H1 (cell line): ENCODE results near the gene STK16. TPM values are rescaled to one million over a fixed set of nuclear protein-coding genes. Genes with fewer than 3 reads are reported as not detected.
A peak's percentile ranks its signal among the peaks of the same experiment; 100 is the strongest.

ENCODE experiments used
- BACH1 ChIP-seq: IDR thresholded peaks from 2 replicates; pipeline ENCODE4 v1.6.1; 2012; ENCODE audit warnings: low read length, improper control_type of control experiment
- E2F6 ChIP-seq: IDR thresholded peaks from 2 replicates; pipeline ENCODE4 v1.6.1; 2012; ENCODE audit warnings: inconsistent platforms
- FOSL1 ChIP-seq: IDR thresholded peaks from 2 replicates; pipeline ENCODE4 v1.6.1; 2011; ENCODE audit warnings: mild to moderate bottlenecking, low read depth, low read length, moderate library complexity; ENCODE audit not compliant: insufficient read depth
- GTF2F1 ChIP-seq: IDR thresholded peaks from 2 replicates; pipeline ENCODE4 v1.6.1; 2012; ENCODE audit warnings: low read depth, low read length, improper control_type of control experiment, borderline replicate concordance
- MAX ChIP-seq: IDR thresholded peaks from 2 replicates; pipeline ENCODE4 v1.6.1; 2012; ENCODE audit warnings: inconsistent platforms
- NANOG ChIP-seq: IDR thresholded peaks from 2 replicates; pipeline ENCODE4 v1.6.1; 2011; ENCODE audit warnings: low read length, low read depth, mild to moderate bottlenecking, inconsistent platforms; ENCODE audit not compliant: insufficient read depth, poor library complexity, severe bottlenecking
- RAD21 ChIP-seq, 2 experiments: IDR thresholded peaks in 1 of 2; conservative IDR thresholded peaks in 1 of 2; 2 replicates each; pipeline ENCODE4 v1.6.1; 2011; ENCODE audit warnings: low read depth in 2 of 2, low read length in 2 of 2, improper control_type of control experiment in 1 of 2, inconsistent platforms in 1 of 2, mild to moderate bottlenecking in 1 of 2, moderate library complexity in 1 of 2
- RBBP5 ChIP-seq: IDR thresholded peaks from 2 replicates; pipeline ENCODE4 v1.7.1; 2012; ENCODE audit warnings: low read depth, mild to moderate bottlenecking, inconsistent platforms, low read length, moderate library complexity, borderline replicate concordance
- SIN3A ChIP-seq, 2 experiments: IDR thresholded peaks in 1 of 2; conservative IDR thresholded peaks in 1 of 2; 2 replicates each; pipeline ENCODE4 v1.6.1; 2011 to 2012; ENCODE audit warnings: low read length in 2 of 2, improper control_type of control experiment in 1 of 2, low read depth in 1 of 2, mild to moderate bottlenecking in 1 of 2
- SIX5 ChIP-seq: IDR thresholded peaks from 2 replicates; pipeline ENCODE4 v1.6.1; 2011; ENCODE audit warnings: mild to moderate bottlenecking, low read depth, low read length
- SP4 ChIP-seq: IDR thresholded peaks from 2 replicates; pipeline ENCODE4 v1.6.1; 2012; ENCODE audit warnings: low read length, inconsistent platforms
- TAF1 ChIP-seq: IDR thresholded peaks from 2 replicates; pipeline ENCODE4 v1.6.1; 2011; ENCODE audit warnings: mild to moderate bottlenecking, low read depth, low read length
- TAF7 ChIP-seq: optimal IDR thresholded peaks from 2 replicates; pipeline ENCODE3; 2011; ENCODE audit warnings: low read depth, mild to moderate bottlenecking, inconsistent platforms, low read length, moderate library complexity, borderline replicate concordance
- TBP ChIP-seq: IDR thresholded peaks from 2 replicates; pipeline ENCODE4 v1.6.1; 2011; ENCODE audit warnings: low read depth, low read length, improper control_type of control experiment
- USF2 ChIP-seq: IDR thresholded peaks from 2 replicates; pipeline ENCODE4 v1.6.1; 2011; ENCODE audit warnings: low read length, improper control_type of control experiment
- ZNF274 ChIP-seq: IDR thresholded peaks from 2 replicates; pipeline ENCODE4 v1.7.0; 2012; ENCODE audit warnings: low read length, borderline replicate concordance; ENCODE audit errors: extremely low read depth
- polyA plus RNA-seq, 7 experiments: library from polyadenylated mRNA; depleted of rRNA in 3 of 7; stranded (reverse) in 5 of 7; unstranded in 2 of 7; fragments of >200 nt in 5 of 7; fragments of 200-250 nt in 2 of 7; gene quantifications; 1 replicate in 5 of 7; 2 replicates in 1 of 7; 4 replicates in 1 of 7; pipeline versions ENCODE4 v1.2.1 to v1.2.3, GENCODE V29; 2011 to 2013; ENCODE audit warnings: missing spikeins in 2 of 7, mixed read lengths in 2 of 7
- total RNA-seq: library from RNA; stranded (reverse); fragmentation: NEBNext Ultra II Directional; extraction: Animal tissue kit (Norgen Biotek cat#: 25700); gene quantifications from 2 replicates; pipeline ENCODE4 v1.2.1, GENCODE V29; 2021

Gene STK16
- total and polyA plus RNA-seq, 2 of the 8 experiments (the other 6 are each of a cell fraction or from before 2014, with no cell fraction given) = 21.3 to 51.4 TPM

- TF ChIP-seq RAD21 (IDR thresholded peaks at IDR 0.05 in 1 of 2, conservative IDR thresholded peaks at IDR 0.05 in 1 of 2; ENCODE audit: low read depth in 2 of 2, low read length in 2 of 2) = peak in 1 of 2 experiments; percentile 11; a peak in 1 of 4 replicates
- TF ChIP-seq TAF1 = peak; percentile 69; the same call in 1 of the 2 replicates
- TF ChIP-seq SIN3A (conservative IDR thresholded peaks at IDR 0.05 in 1 of 2, IDR thresholded peaks at IDR 0.05 in 1 of 2; ENCODE audit: low read depth in 1 of 2, low read length in 2 of 2) = 0 out of 4 replicates have a peak, but pooled peaks of 1 of the 2 experiments have one; percentile 34
- peak; percentile 2 for TF ChIP-seq NANOG
- TF ChIP-seq TBP = peak; percentile 72
- no peak for TF ChIP-seq FOSL1
- no peak for TF ChIP-seq SIX5
- TF ChIP-seq GTF2F1 = 0 out of 2 replicates have a peak, but pooled peaks have one; percentile 66
- no peak for TF ChIP-seq ZNF274
- TF ChIP-seq USF2 = peak; percentile 95
- peak; percentile 49 for TF ChIP-seq TAF7
- peak; percentile 47; the same call in 1 of the 2 replicates for TF ChIP-seq BACH1
- TF ChIP-seq RBBP5 = 0 out of 2 replicates have a peak, but pooled peaks have one; percentile 43
- TF ChIP-seq SP4 = peak; percentile 79; the same call in 1 of the 2 replicates
- TF ChIP-seq E2F6 = peak; percentile 99
- peak; percentile 97 for TF ChIP-seq MAX
Observed at GRCh38 chr2:219218732-219219701, 26.3 kb upstream of the STK16 start, which contains the start of gene ABCB6 (continued).
